Caco-2 (cell line): ENCODE measurements around the gene SLC6A6. TPM values are rescaled to one million over a fixed set of nuclear protein-coding genes. Genes with fewer than 3 reads are reported as not detected.
A peak's percentile ranks its signal among the peaks of the same experiment; 100 is the strongest.

Experiments
- BruUV-seq: library from RNA; stranded (reverse); fragments of 400-500 nt; replicated peaks from 2 replicates; lab custom pipeline; 2021; lab: Mats Ljungman, UMichigan
- CTCF ChIA-PET: fragments of 300-600 bp; sonication (Branson Sonifier 250); formaldehyde crosslinking; loops from one replicate; lab custom pipeline; 2022; ENCODE audit warnings: antibody characterized with exemption; lab: Charles Lee
- POLR2A ChIA-PET: fragments of 300-600 bp; sonication (Branson Sonifier 250); formaldehyde crosslinking; loops from one replicate; lab custom pipeline; 2022; ENCODE audit warnings: antibody characterized with exemption; lab: Charles Lee
- DNase-seq, 2 experiments: peaks; one replicate each; pipeline versions ENCODE4 v3.0.0 to v3.0.0-alpha.2; 2020 to 2022
- H3K27me3 ChIP-seq: replicated peaks from 2 replicates; pipeline ENCODE4 v1.6.0; 2011; ENCODE audit warnings: low read length; ENCODE audit not compliant: control insufficient read depth, insufficient read depth
- H3K36me3 ChIP-seq: 2 replicates; pipeline ENCODE4 v1.5.1; 2011; ENCODE audit warnings: low read length; ENCODE audit not compliant: control insufficient read depth, insufficient read depth
- H3K4me1 ChIP-seq: fragments of 250-450 bp; sonication (Bioruptor Pico); 2 replicates; pipeline ENCODE4 v1.5.1; 2020; ENCODE audit warnings: mild to moderate bottlenecking
- H3K4me3 ChIP-seq: 2 replicates; pipeline ENCODE4 v1.5.1; 2011; ENCODE audit warnings: low read depth, mild to moderate bottlenecking, control low read depth, low read length
- H3K9me3 ChIP-seq: fragments of 250-450 bp; sonication (Bioruptor Pico); 2 replicates; pipeline ENCODE4 v1.5.1; 2020; ENCODE audit warnings: mild to moderate bottlenecking, moderate library complexity
- H3K27ac Mint-ChIP-seq: one replicate; pipeline ENCODE4 v1.8.0; 2022; ENCODE audit warnings: mixed read lengths; ENCODE audit not compliant: unreplicated experiment
- H3K27me3 Mint-ChIP-seq: one replicate; pipeline ENCODE4 v1.8.0; 2022; ENCODE audit warnings: mixed read lengths; ENCODE audit not compliant: insufficient read depth, unreplicated experiment
- H3K36me3 Mint-ChIP-seq: one replicate; pipeline ENCODE4 v1.8.0; 2022; ENCODE audit warnings: mild to moderate bottlenecking, mixed read lengths; ENCODE audit not compliant: insufficient read depth, unreplicated experiment
- H3K4me1 Mint-ChIP-seq: one replicate; pipeline ENCODE4 v1.8.0; 2022; ENCODE audit warnings: low read depth, mixed read lengths; ENCODE audit not compliant: unreplicated experiment
- H3K4me3 Mint-ChIP-seq: one replicate; pipeline ENCODE4 v1.8.0; 2022; ENCODE audit warnings: mild to moderate bottlenecking, moderate library complexity, mixed read lengths; ENCODE audit not compliant: unreplicated experiment
- H3K9me3 Mint-ChIP-seq: one replicate; pipeline ENCODE4 v1.8.0; 2022; ENCODE audit warnings: mixed read lengths; ENCODE audit not compliant: unreplicated experiment
- CTCF ChIP-seq, 2 experiments: fragments of 200-600 bp in 1 of 2; IDR thresholded peaks; 1 replicate in 1 of 2; 2 replicates in 1 of 2; pipeline versions ENCODE4 v1.5.1 to v1.8.0; 2011 to 2022; ENCODE audit warnings: antibody characterized with exemption in 1 of 2, control low read depth in 1 of 2, inconsistent platforms in 1 of 2, low read depth in 1 of 2, low read length in 1 of 2, mild to moderate bottlenecking in 1 of 2, moderate library complexity in 1 of 2; ENCODE audit not compliant: insufficient read depth in 1 of 2, severe bottlenecking in 1 of 2, unreplicated experiment in 1 of 2
- intact Hi-C: fragments of 100-400 bp; cut with micrococcal nuclease; formaldehyde crosslinking; loops from one replicate; pipeline ENCODE4 v1.10.0; 2022; ENCODE audit not compliant: unreplicated experiment
- total RNA-seq: library from RNA; stranded (reverse); gene quantifications from 2 replicates; pipeline ENCODE4 v1.2.3, GENCODE V29; 2022

The SLC6A6 gene
- total RNA-seq, 1 experiment from 2014 or later = 49.6 TPM

DNA sequence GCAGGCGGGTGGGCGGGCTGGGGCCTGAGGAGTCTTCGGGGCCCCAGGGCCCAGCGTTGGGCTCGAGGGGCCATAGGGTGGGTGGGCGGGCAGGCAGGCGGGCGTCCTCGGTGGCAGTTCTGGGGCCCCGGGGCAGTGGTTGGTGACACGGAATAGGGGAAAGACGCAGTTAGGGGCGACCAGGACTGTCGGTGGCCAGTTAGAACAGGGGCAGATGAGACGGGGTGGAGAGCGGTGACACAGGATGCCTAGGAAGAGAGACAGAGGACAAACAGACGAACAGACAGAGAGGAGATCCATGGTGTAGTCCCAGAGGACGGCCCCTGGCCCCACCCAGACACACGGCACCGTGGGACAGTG is 101.3 kb downstream of the SLC6A6 start:
- H3K4me1 Mint-ChIP-seq = peaks cover 7% of the 10 kb centered on the region
- intact Hi-C loops = no loop called here
- no peaks in the 10 kb centered on the region for H3K4me1 ChIP-seq
- peaks cover 5% of the 10 kb centered on the region for H3K36me3 Mint-ChIP-seq
- no peak for TF ChIP-seq CTCF (IDR thresholded peaks at IDR 0.05; ENCODE audit: insufficient read depth in 1 of 2, low read depth in 1 of 2, low read length in 1 of 2, severe bottlenecking in 1 of 2, unreplicated experiment in 1 of 2)
- no peak overlapping the region for H3K4me3 ChIP-seq
- H3K27me3 ChIP-seq = no peaks in the 10 kb centered on the region; the same call in 1 of the 2 replicates
- no peaks in the 10 kb centered on the region for H3K36me3 ChIP-seq
- DNase-seq = no peak
- H3K4me3 Mint-ChIP-seq = no peak overlapping the region
- CTCF ChIA-PET = no interaction called here
- POLR2A ChIA-PET = no interaction called here
- peaks cover 22% of the 10 kb centered on the region for H3K9me3 Mint-ChIP-seq
- no TSS peak for BruUV-seq
- H3K27me3 Mint-ChIP-seq = no peaks in the 10 kb centered on the region
- peak overlapping the region; percentile 58 for H3K27ac Mint-ChIP-seq
- peaks cover 3% of the 10 kb centered on the region; the same call in 1 of the 2 replicates for H3K9me3 ChIP-seq

DNA sequence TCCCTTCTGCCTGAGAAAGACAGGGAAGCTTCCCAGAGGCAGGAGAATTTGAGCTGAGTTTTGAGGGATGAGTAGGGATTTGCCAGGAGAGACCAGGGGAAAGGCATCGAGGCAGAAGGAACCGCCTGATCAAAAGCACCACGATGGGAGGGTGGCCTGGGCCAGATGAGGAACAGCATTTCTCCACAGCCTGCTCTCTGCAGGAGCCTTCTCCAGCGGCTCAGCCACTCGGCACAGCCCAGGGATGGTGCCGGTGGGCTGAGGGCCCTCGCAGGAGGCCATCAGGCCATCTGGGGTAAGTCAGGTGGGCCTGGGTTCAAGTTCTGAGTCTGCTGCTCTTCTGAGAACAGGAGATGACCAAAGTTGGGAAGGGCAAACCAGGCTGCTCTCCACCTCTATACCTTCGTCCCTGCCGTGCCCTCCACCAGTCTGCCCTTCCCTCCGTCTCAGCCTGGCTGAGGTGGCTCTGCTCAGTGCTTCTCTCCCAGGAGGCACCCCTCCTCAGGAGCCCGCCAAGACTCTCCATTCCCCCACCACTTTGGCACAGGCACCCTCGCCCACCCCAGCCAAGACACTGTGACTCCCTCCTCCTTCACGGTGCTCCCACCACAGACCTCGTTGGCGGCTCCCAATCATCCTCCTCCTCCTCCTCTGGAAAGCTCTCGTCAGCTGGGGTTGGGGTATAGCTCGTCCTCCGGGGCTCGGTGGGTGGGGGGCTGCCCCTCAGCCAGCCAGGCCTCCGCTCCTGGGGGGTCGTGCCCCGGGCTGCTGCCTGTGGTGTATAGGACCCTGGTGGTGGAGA is 102.8 kb downstream of the SLC6A6 start:
- no TSS peak for BruUV-seq

More for the DNA sequence above, 102.8 kb downstream of the SLC6A6 start:
- Mint-ChIP-seq H3K4me1 (peaks cover 1% of the 10 kb centered on the region), H3K4me3 (no peak overlapping the region), H3K27me3 (no peaks in the 10 kb centered on the region), H3K36me3 (peaks cover 5% of the 10 kb centered on the region), H3K9me3 (peaks cover 22% of the 10 kb centered on the region), H3K27ac (no peak overlapping the region)
- no peak for TF ChIP-seq CTCF (IDR thresholded peaks at IDR 0.05; ENCODE audit: insufficient read depth in 1 of 2, low read depth in 1 of 2, low read length in 1 of 2, severe bottlenecking in 1 of 2, unreplicated experiment in 1 of 2)
- intact Hi-C loops = loop anchor here (5.0 kb wide), 1 partner anchor 417 kb away; no protein-coding TSS in a partner anchor
- H3K9me3 ChIP-seq = peaks cover 3% of the 10 kb centered on the region; the same call in 1 of the 2 replicates
- no peak for DNase-seq
- H3K36me3 ChIP-seq = no peaks in the 10 kb centered on the region
- no peaks in the 10 kb centered on the region; the same call in 1 of the 2 replicates for H3K27me3 ChIP-seq
- H3K4me3 ChIP-seq = no peak overlapping the region
- ChIA-PET CTCF (interaction anchor here (1.3 kb wide), 1 partner anchor 43 kb away, joined by 5 read pairs; no protein-coding TSS in a partner anchor), POLR2A (no interaction called here)
- no peaks in the 10 kb centered on the region for H3K4me1 ChIP-seq
